Hepatocyte (in vitro differentiated cells): Measurements from ENCODE around the gene GNAL.

Experiments used
- EZH2 ChIP-seq: fragments of 200-600 bp; sonication (generic); IDR thresholded peaks from 2 replicates; pipeline ENCODE4 v1.6.1; 2016; ENCODE audit warnings: antibody characterized with exemption, mild to moderate bottlenecking, borderline replicate concordance
- TF ChIP-seq, protein P1 (sequence below): fragments of 200-600 bp; sonication (generic); IDR thresholded peaks from 2 replicates; pipeline ENCODE4 v1.5.1; 2016; ENCODE audit warnings: antibody characterized with exemption, mild to moderate bottlenecking; ENCODE audit not compliant: poor library complexity

DNA sequence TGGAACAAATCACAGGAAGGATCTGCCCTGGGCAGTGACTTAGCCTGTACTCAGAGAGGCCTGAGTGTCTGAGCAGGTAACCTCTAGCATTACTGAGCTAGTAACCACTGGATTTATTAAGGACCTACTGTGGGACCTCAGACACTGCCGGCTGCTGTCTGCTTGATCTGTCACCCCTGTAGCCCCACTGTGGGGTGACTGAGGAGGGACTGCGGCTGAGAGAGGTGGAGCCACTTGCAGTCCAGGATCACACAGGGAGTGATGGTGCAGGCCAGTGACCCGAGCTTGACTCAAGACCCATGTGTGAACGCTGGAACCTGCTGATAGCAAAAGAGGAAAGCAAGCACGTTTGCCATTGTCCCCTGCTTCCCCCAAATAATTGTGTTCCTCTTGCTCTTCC lies 177.7 kb downstream of the GNAL start:
- TF ChIP-seq, protein P1, sequence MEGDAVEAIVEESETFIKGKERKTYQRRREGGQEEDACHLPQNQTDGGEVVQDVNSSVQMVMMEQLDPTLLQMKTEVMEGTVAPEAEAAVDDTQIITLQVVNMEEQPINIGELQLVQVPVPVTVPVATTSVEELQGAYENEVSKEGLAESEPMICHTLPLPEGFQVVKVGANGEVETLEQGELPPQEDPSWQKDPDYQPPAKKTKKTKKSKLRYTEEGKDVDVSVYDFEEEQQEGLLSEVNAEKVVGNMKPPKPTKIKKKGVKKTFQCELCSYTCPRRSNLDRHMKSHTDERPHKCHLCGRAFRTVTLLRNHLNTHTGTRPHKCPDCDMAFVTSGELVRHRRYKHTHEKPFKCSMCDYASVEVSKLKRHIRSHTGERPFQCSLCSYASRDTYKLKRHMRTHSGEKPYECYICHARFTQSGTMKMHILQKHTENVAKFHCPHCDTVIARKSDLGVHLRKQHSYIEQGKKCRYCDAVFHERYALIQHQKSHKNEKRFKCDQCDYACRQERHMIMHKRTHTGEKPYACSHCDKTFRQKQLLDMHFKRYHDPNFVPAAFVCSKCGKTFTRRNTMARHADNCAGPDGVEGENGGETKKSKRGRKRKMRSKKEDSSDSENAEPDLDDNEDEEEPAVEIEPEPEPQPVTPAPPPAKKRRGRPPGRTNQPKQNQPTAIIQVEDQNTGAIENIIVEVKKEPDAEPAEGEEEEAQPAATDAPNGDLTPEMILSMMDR = no peak
- no peak for TF ChIP-seq EZH2
